SKM-1 (cell line): Measurements from ENCODE around the gene PAX2.

ENCODE experiments used
- DNase-seq: peaks from one replicate; lab custom pipeline; 2025; ENCODE audit not compliant: unreplicated experiment; lab: John Stamatoyannopoulos, UW

Gene PAX2

GRCh38 chr10:100811752-100812750 is 66.7 kb downstream of the PAX2 start:
- no peak for DNase-seq

GRCh38 chr10:100812978-100813377 is 67.6 kb downstream of the PAX2 start:
- DNase-seq = no peak

- DNase-seq = no peak
These were observed 69.5 kb downstream of the PAX2 start for GRCh38 chr10:100814751-100815474.

GRCh38 chr10:100816671-100817070 is 71.3 kb downstream of the PAX2 start:
- DNase-seq = no peak

- no peak for DNase-seq
These were observed 72.0 kb downstream of the PAX2 start for GRCh38 chr10:100817268-100817839.

- no peak for DNase-seq
These were observed 74.0 kb downstream of the PAX2 start for GRCh38 chr10:100819424-100819823.

GRCh38 chr10:100823194-100823593 is 77.8 kb downstream of the PAX2 start:
- DNase-seq = no peak

GRCh38 chr10:100824886-100825285 is 79.5 kb downstream of the PAX2 start:
- DNase-seq = no peak

GRCh38 chr10:100825325-100825875 is 80.0 kb downstream of the PAX2 start:
- no peak for DNase-seq

GRCh38 chr10:100826031-100826651 is 80.8 kb downstream of the PAX2 start:
- DNase-seq = no peak

GRCh38 chr10:100826661-100826982 is 81.2 kb downstream of the PAX2 start:
- DNase-seq = no peak

- no peak for DNase-seq
These were observed 81.8 kb downstream of the PAX2 start for GRCh38 chr10:100826983-100827818.

- no peak for DNase-seq
These were observed 82.7 kb downstream of the PAX2 start for GRCh38 chr10:100827819-100828737.

- no peak for DNase-seq
These were observed 83.3 kb downstream of the PAX2 start for GRCh38 chr10:100828738-100829096.

GRCh38 chr10:100829097-100829870 is 83.9 kb downstream of the PAX2 start:
- DNase-seq = no peak

GRCh38 chr10:100829933-100830727 is 84.7 kb downstream of the PAX2 start:
- no peak for DNase-seq

- DNase-seq = no peak
These were observed 85.3 kb downstream of the PAX2 start for GRCh38 chr10:100830728-100831111.

GRCh38 chr10:100831742-100832141 is 86.4 kb downstream of the PAX2 start:
- DNase-seq = no peak
